GM12878 (cell line): ENCODE measurements around the gene TGFBR3. TPM values are rescaled to one million over a fixed set of nuclear protein-coding genes. Genes with fewer than 3 reads are reported as not detected.

Source experiments
- ATAC-seq: fragments of 200-7000 bp; cut with Tn5 transposase; 3 replicates; pipeline ENCODE4 v1.9.1; 2020; ENCODE audit warnings: mild to moderate bottlenecking, moderate library complexity
- BruUV-seq: library from RNA; stranded (reverse); fragments of 400-500 nt; replicated peaks from 2 replicates; lab custom pipeline; 2021; lab: Mats Ljungman, UMichigan
- CTCF ChIA-PET: fragments of 300-600 bp; sonication (Branson Sonifier 250); formaldehyde crosslinking; extraction: SDS; loops from one replicate; lab custom pipeline; 2021; ENCODE audit warnings: inconsistent platforms; lab: Yijun Ruan, JAX
- POLR2A ChIA-PET: fragments of 350-600 bp; formaldehyde crosslinking; extraction: SDS; loops from one replicate; lab custom pipeline; 2021; ENCODE audit warnings: inconsistent platforms; lab: Charles Lee
- RAD21 ChIA-PET: fragments of 300-600 bp; sonication (Branson Sonifier 250); formaldehyde crosslinking; loops from one replicate; lab custom pipeline; 2023; ENCODE audit warnings: antibody characterized with exemption; ENCODE audit not compliant: unreplicated experiment; lab: Charles Lee
- SMC1A ChIA-PET: fragments of 300-600 bp; sonication (Branson Sonifier 250); formaldehyde crosslinking; loops from one replicate; lab custom pipeline; 2023; ENCODE audit not compliant: unreplicated experiment, uncharacterized antibody; lab: Charles Lee
- DNase-seq: peaks from one replicate; pipeline ENCODE4 v3.0.0-alpha.2; 2011; ENCODE audit warnings: low read depth, low spot score
- FAIRE-seq: peaks from 3 replicates; lab custom pipeline; 2011; peaks lifted over from hg19 to GRCh38; lab: Jason Lieb, UNC
- H2AFZ ChIP-seq: 2 replicates; pipeline ENCODE4 v1.6.0; 2011; ENCODE audit warnings: low read depth, low read length, control low read depth; ENCODE audit not compliant: control insufficient read depth
- H3K27ac ChIP-seq: 2 replicates; pipeline ENCODE4 v1.5.1; 2011; ENCODE audit warnings: control low read depth; ENCODE audit not compliant: control insufficient read depth, insufficient read depth
- H3K27me3 ChIP-seq, 2 experiments: replicated peaks in 1 of 2; 2 replicates each; pipeline versions ENCODE4 v1.6.0 to v1.6.1; 2011; ENCODE audit warnings: low read length in 1 of 2; ENCODE audit not compliant: control insufficient read depth in 2 of 2, insufficient read depth in 2 of 2
- H3K36me3 ChIP-seq, 2 experiments: 2 replicates each; pipeline ENCODE4 v1.5.1; 2011; ENCODE audit warnings: low read length in 1 of 2; ENCODE audit not compliant: control insufficient read depth in 2 of 2, insufficient read depth in 2 of 2
- H3K4me1 ChIP-seq: 2 replicates; pipeline ENCODE4 v1.6.1; 2011; ENCODE audit warnings: mild to moderate bottlenecking, low read length, moderate library complexity, mixed read lengths; ENCODE audit not compliant: control insufficient read depth, insufficient read depth
- H3K4me2 ChIP-seq: 2 replicates; pipeline ENCODE4 v1.6.0; 2011; ENCODE audit warnings: control low read depth; ENCODE audit not compliant: control insufficient read depth, insufficient read depth
- H3K4me3 ChIP-seq: fragments of 200-600 bp; sonication (generic); 2 replicates; pipeline ENCODE4 v1.5.1; 2016
- H3K79me2 ChIP-seq: 2 replicates; pipeline ENCODE4 v1.6.0; 2011; ENCODE audit warnings: low read length; ENCODE audit not compliant: control insufficient read depth, insufficient read depth
- H3K9ac ChIP-seq: 2 replicates; pipeline ENCODE4 v1.8.0; 2011; ENCODE audit warnings: low read length, control low read depth, mixed read lengths; ENCODE audit not compliant: control insufficient read depth, insufficient read depth
- H3K9me3 ChIP-seq: replicated peaks from 3 replicates; pipeline ENCODE4 v1.5.1; 2011; ENCODE audit warnings: mild to moderate bottlenecking, low read length; ENCODE audit not compliant: control insufficient read depth, insufficient read depth
- H4K20me1 ChIP-seq: 2 replicates; pipeline ENCODE4 v1.6.0; 2011; ENCODE audit not compliant: control insufficient read depth, insufficient read depth
- BACH1 ChIP-seq: fragments of 450-650 bp; IDR thresholded peaks from 2 replicates; pipeline ENCODE4 v1.6.1; 2017; ENCODE audit warnings: mild to moderate bottlenecking, borderline replicate concordance
- E2F4 ChIP-seq: IDR thresholded peaks from 2 replicates; pipeline ENCODE4 v1.6.1; 2012; ENCODE audit warnings: low read depth, low read length, improper control_type of control experiment
- IRF5 ChIP-seq: fragments of 450-650 bp; IDR thresholded peaks from 2 replicates; pipeline ENCODE4 v1.6.1; 2017; ENCODE audit warnings: borderline replicate concordance
- JUND ChIP-seq: IDR thresholded peaks from 2 replicates; pipeline ENCODE4 v1.6.1; 2012; ENCODE audit warnings: low read depth, mild to moderate bottlenecking, low read length, improper control_type of control experiment, moderate library complexity
- MYC ChIP-seq: IDR thresholded peaks from 2 replicates; pipeline ENCODE4 v1.6.1; 2011; ENCODE audit warnings: mild to moderate bottlenecking, low read length, moderate library complexity, inconsistent platforms; ENCODE audit not compliant: insufficient read depth, insufficient replicate concordance, insufficient read length, severe bottlenecking
- TBL1XR1 ChIP-seq: IDR thresholded peaks from 2 replicates; pipeline ENCODE4 v1.6.1; 2012; ENCODE audit warnings: low read depth, low read length, improper control_type of control experiment
- TCF3 ChIP-seq: IDR thresholded peaks from 2 replicates; pipeline ENCODE4 v1.6.1; 2012; ENCODE audit warnings: low read depth, mild to moderate bottlenecking, low read length, borderline replicate concordance; ENCODE audit not compliant: insufficient read depth
- ZBTB40 ChIP-seq: fragments of 450-650 bp; IDR thresholded peaks from 2 replicates; pipeline ENCODE4 v1.6.1; 2016; ENCODE audit warnings: mild to moderate bottlenecking, moderate library complexity, borderline replicate concordance
- WGBS: methylation state at CpG from one replicate; pipeline ENCODE4 v1.1.6; 2016; ENCODE audit warnings: low lambda C conversion rate; ENCODE audit not compliant: insufficient replicate concordance, insufficient coverage; ENCODE audit errors: missing lambda C conversion rate; 5-methylcytosine and 5-hydroxymethylcytosine counted together
- in situ Hi-C: fragments of 300-500 bp; cut with MboI; formaldehyde crosslinking; loops from 9 replicates; pipeline ENCODE4 v1.14.3; 2018; ENCODE audit warnings: mixed read lengths
- intact Hi-C: fragments of 100-400 bp; cut with micrococcal nuclease; formaldehyde crosslinking; loops from one replicate; pipeline ENCODE4 v1.14.2; 2022; ENCODE audit not compliant: unreplicated experiment
- polyA plus RNA-seq, 11 experiments: library from polyadenylated mRNA; depleted of rRNA in 4 of 11; unstranded in 6 of 11; stranded (reverse) in 5 of 11; fragments of >200 nt; fragmentation: Nextera tagmentation in 4 of 11; fragmentation: Illumina TruSeq in 1 of 11; extraction: Ambion mirVana in 4 of 11; extraction: Trizol in 1 of 11; gene quantifications; 1 replicate in 1 of 11; 2 replicates in 10 of 11; pipeline versions ENCODE4 v1.2.1 to v1.2.3, GENCODE V29; 2011 to 2016; ENCODE audit warnings: inconsistent platforms in 2 of 11, missing spikeins in 2 of 11, low read depth in 1 of 11
- total RNA-seq, 4 experiments: library from RNA; depleted of rRNA in 3 of 4; stranded (reverse); fragments of >200 nt in 3 of 4; fragmentation: Illumina TruSeq in 1 of 4; extraction: Trizol in 1 of 4; gene quantifications; 2 replicates each; pipeline versions ENCODE4 v1.2.1 to v1.2.3, GENCODE V29; 2013 to 2021

The TGFBR3 gene
- total and polyA plus RNA-seq, 10 of the 15 experiments (the other 5 are each of a cell fraction or from before 2014, with no cell fraction given), result 2.7 to 16.5 (median 12.6) TPM

- TF ChIP-seq ZBTB40 (no peak), E2F4 (no peak)
These were observed 115.2 kb downstream of the TGFBR3 start (continued) for GRCh38 chr1:91770667-91771268.

DNA sequence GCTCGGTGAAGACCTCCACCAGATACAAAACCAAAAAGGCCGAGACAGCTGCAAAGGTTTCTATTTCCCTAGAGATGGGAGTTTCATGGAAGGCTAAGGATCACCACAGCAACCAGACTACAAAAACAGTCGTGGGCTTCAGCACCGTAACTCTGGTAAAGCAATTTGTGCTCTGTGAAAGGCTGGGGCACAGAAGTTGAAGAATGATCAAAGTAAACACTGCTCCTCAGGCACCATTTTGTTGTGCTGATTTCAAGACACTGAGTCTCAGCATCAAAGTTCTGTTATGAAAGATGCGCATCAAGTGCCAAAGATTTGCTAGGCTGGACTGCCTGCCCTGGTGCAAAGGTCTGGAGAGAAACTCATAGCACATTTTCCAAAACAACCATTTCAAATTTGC is 116.2 kb downstream of the TGFBR3 start:
- SMC1A ChIA-PET, result interaction anchor here (1.5 kb wide), 1 partner anchor 114 kb away, joined by 3 read pairs; no protein-coding TSS in a partner anchor
- CTCF ChIA-PET, result interaction anchor here (0.7 kb wide), 1 partner anchor 415 kb away, joined by 3 read pairs; no protein-coding TSS in a partner anchor
- in situ Hi-C loops, result no loop called here
- TF ChIP-seq TCF3 (no peak), MYC (no peak), IRF5 (no peak), TBL1XR1 (no peak), JUND (no peak), BACH1 (no peak)
- TF ChIP-seq, all 136 proteins: peak for 0
- Histone ChIP-seq H3K4me3 (no peak overlapping the region), H2AFZ (no peak overlapping the region), H3K4me2 (no peak overlapping the region), H3K4me1 (no peaks in the 10 kb centered on the region), H3K27me3 (no peaks in the 10 kb centered on the region), H3K9ac (no peak overlapping the region), H3K79me2 (no peaks in the 10 kb centered on the region), H3K36me3 (no peaks in the 10 kb centered on the region; a peak in 1 of 4 replicates), H3K9me3 (no peaks in the 10 kb centered on the region), H3K27ac (no peak overlapping the region), H4K20me1 (no peaks in the 10 kb centered on the region)
- intact Hi-C loops, result no loop called here
- FAIRE-seq (no peak), ATAC-seq (no peak), DNase-seq (no peak)
- BruUV-seq, result no TSS peak
- ChIA-PET RAD21 (no interaction called here), POLR2A (no interaction called here)
- WGBS, result 66% methylated on average over 5 of the region's 5 CpGs
